Gastroesophageal sphincter (tissue), 4 donors: Measurements from ENCODE around the gene BCKDK. TPM values are rescaled to one million over a fixed set of nuclear protein-coding genes. Genes with fewer than 3 reads are reported as not detected.

ENCODE experiments used
- ATAC-seq: fragments of 150-250 bp; one replicate; pipeline ENCODE4 v1.9.1; 2016; ENCODE audit warnings: mild to moderate bottlenecking, moderate library complexity
- H3K27ac ChIP-seq, 4 donors: fragments of 200-600 bp; sonication (generic) in 3 of 4; 1 replicate in 3 of 4; 2 replicates in 1 of 4; pipeline ENCODE4 v1.5.1; 2016 to 2019
- H3K27me3 ChIP-seq: fragments of 200-600 bp; sonication (generic); one replicate; pipeline ENCODE4 v1.5.1; 2019
- H3K36me3 ChIP-seq, 2 donors: fragments of 200-600 bp; sonication (generic); one replicate each; pipeline ENCODE4 v1.5.1; 2019; ENCODE audit warnings: control low read depth in 1 of 2
- H3K4me1 ChIP-seq, 3 donors: fragments of 200-600 bp; sonication (generic); 1 replicate in 2 of 3; 2 replicates in 1 of 3; pipeline ENCODE4 v1.5.1; 2016 to 2019; ENCODE audit warnings: control low read depth in 2 of 3
- H3K4me3 ChIP-seq, 2 donors: fragments of 200-600 bp; sonication (generic); one replicate each; pipeline ENCODE4 v1.5.1; 2019; ENCODE audit warnings: mild to moderate bottlenecking in 1 of 2, moderate library complexity in 1 of 2
- H3K9me3 ChIP-seq, 3 donors: fragments of 200-600 bp; sonication (generic); one replicate each; pipeline ENCODE4 v1.5.1; 2017 to 2019; ENCODE audit warnings: control low read depth in 2 of 3
- CTCF ChIP-seq, 4 experiments: fragments of 200-600 bp in 2 of 4; fragments of 450-650 bp in 2 of 4; sonication (generic) in 1 of 4; IDR thresholded peaks; one replicate each; pipeline ENCODE4 v1.5.1; 2017 to 2019; ENCODE audit warnings: antibody characterized with exemption in 4 of 4, mild to moderate bottlenecking in 2 of 4, moderate library complexity in 2 of 4
- EP300 ChIP-seq: sonication (generic); formaldehyde crosslinking; IDR thresholded peaks from one replicate; pipeline ENCODE4 v1.6.1; 2017; ENCODE audit warnings: antibody characterized with exemption, mild to moderate bottlenecking
- POLR2A ChIP-seq, 2 donors: fragments of 450-650 bp; IDR thresholded peaks; one replicate each; pipeline ENCODE4 v1.6.1; 2017; ENCODE audit warnings: antibody characterized with exemption in 2 of 2, mild to moderate bottlenecking in 2 of 2, moderate library complexity in 1 of 2
- POLR2AphosphoS5 ChIP-seq: sonication (generic); formaldehyde crosslinking; IDR thresholded peaks from one replicate; pipeline ENCODE4 v1.6.1; 2017; ENCODE audit warnings: antibody characterized with exemption
- WGBS, 2 donors: methylation state at CpG; one replicate each; pipeline ENCODE4 v1.1.5; 2018; ENCODE audit warnings: low coverage in 1 of 2; 5-methylcytosine and 5-hydroxymethylcytosine counted together
- total RNA-seq, 4 donors: library from RNA; depleted of rRNA; stranded (reverse); fragments of >200 nt; gene quantifications; one replicate each; pipeline ENCODE4 v1.1.0, GENCODE V29; 2016

Gene BCKDK
- 10 to 100 TPM; 26.5 to 70.2 (median 39.8) TPM for total RNA-seq

DNA sequence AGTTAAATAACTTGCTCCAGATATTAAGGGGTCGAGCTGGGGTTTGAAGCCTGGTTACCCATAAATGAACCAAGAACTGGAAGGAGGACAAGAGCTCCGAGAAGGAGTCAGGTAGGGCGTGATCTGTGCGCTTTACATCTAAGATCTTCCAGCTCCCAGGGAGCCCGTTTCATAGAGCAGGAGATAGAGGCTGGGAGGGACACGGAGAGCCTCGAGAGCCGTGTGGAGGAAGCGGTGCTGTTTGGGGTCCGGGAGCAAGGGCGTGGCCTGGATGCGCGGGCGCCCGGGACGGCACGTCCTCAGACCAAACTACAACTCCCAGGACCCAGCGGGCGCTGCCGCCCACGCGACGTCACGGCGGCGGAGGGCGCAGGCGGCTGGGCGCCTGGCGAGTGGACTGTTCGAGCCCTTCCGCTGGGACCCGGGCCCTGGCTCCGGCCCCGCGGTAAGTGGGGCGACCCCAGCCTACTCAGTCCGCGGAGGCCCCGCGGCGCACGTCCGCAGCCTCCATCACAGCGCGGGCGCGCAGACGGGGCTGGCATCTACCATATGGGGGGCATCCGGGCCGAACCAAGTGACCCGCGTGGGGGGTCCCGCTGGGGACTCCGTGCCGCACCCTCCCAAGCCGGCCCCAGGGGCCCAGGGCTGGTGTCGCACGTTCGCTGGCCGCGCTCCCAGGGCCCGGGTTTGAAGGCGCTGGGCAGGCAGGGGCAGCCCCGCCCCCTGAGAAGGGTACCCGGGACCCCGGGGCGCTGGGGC is at the start of gene BCKDK:
Gene BCKDK, plus strand, starts transcription at position 352 of the 759 bp plus-strand sequence. CDS start 838 bp downstream, outside the sequence.
- 13% methylated on average over 6 of the region's 68 CpGs; no CpG with 5 or more reads in 1 of the 2 donors for WGBS, 2 donors
- TF ChIP-seq POLR2A (IDR thresholded peaks at IDR 0.05) (peak; percentile 65 to 66), CTCF (IDR thresholded peaks at IDR 0.05) (no peak), POLR2AphosphoS5 (peak; percentile 61)
- Histone ChIP-seq H3K4me1 (peaks cover 0 to 63% (median 10%) of the 10 kb centered on the region in 3 donors), H3K4me3 (peak within 1 kb of the TSS; percentile 82 to 99), H3K27me3 (no peaks in the 10 kb centered on the region), H3K27ac (peak within 1 kb of the TSS; percentile 70 to 94 (median 93)), H3K36me3 (peaks cover 0 to 41% of the 10 kb centered on the region in 2 donors), H3K9me3 (no peaks in the 10 kb centered on the region)
- ATAC-seq, result peak; percentile 87

DNA sequence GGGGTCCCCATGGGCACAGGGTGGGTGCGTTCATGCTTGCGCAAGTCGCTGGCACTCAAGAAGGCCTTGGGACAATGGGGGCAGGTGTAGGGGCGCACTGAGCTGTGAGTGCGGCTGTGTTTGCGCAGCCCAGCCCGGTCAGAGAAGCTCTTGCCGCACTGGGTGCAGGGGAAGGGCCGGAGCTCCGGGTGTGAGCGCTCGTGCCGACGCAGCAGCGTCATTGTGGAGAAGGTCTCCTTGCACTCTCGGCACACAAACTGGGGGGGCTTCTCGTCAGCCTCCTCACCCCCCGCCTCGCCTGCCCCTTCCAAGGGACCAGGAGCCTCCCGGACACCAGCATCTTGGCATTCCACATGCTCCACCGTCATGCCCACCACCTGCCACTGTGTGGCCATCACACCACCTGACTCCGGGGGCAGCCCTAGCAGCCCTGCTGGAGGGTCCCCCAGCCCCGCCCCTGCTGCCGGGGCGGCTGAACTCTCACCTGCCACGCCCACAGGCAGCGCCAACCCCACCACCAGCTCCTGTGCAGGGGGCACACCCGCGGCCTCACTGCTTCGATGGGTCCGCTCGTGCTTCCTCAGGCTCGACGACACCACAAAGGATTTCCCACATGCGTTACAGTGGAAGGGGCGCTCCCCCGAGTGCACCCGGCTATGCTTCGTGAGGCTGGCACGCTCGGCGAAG is 46.9 kb upstream of the BCKDK start:
- no peak overlapping the region for H3K27ac ChIP-seq
- no peaks in the 10 kb centered on the region for H3K27me3 ChIP-seq
- peaks cover 0 to 20% (median 8%) of the 10 kb centered on the region in 3 donors for H3K4me1 ChIP-seq
- no peak for ATAC-seq
- no peak overlapping the region for H3K4me3 ChIP-seq
- WGBS, 2 donors, result 89% methylated on average over 8 of the region's 42 CpGs; no CpG with 5 or more reads in 1 of the 2 donors
- TF ChIP-seq CTCF (IDR thresholded peaks at IDR 0.05) (no peak), EP300 (no peak), POLR2A (IDR thresholded peaks at IDR 0.05) (no peak), POLR2AphosphoS5 (no peak)
- no peaks in the 10 kb centered on the region for H3K9me3 ChIP-seq
- H3K36me3 ChIP-seq, result peaks cover 0 to 54% of the 10 kb centered on the region in 2 donors

DNA sequence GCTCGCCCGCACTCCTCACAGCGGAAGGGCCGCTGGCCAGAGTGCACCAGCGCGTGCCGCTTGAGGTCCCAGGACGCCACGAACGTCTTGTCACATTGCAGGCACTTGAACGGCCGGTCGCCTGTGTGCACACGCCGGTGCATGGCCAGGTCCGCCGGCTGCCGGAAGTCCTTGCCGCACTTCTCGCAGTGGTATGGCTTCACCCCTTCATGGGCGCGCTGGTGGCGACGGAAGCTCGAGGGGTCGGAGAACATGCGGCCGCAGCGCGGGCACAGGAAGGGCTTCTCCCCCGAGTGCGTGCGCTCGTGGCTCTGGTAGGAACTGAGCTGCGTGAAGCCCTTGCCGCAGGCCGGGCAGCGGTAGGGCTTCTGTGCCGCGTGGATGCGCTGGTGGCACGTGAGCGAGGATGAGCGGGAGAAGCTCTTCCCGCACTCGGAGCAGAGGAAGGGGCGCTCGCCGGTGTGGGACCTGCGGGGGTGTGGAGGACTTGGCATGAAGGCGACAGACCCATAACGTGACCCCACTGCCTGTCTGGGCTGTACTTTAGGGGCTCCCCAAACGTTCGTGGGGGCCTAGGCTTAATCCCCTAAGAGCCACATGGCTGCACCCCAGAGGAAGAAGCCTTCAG is 46.3 kb upstream of the BCKDK start:
- H3K4me3 ChIP-seq, result no peak overlapping the region
- H3K27me3 ChIP-seq, result no peaks in the 10 kb centered on the region
- no peak for TF ChIP-seq POLR2A (IDR thresholded peaks at IDR 0.05)
- TF ChIP-seq CTCF (IDR thresholded peaks at IDR 0.05), result no peak
- no peak for TF ChIP-seq EP300
- TF ChIP-seq POLR2AphosphoS5, result no peak
- WGBS, 2 donors, result 85 to 88% methylated on average over 4 to 5 of the region's 54 CpGs
- H3K27ac ChIP-seq, result no peak overlapping the region
- ATAC-seq, result no peak
- H3K9me3 ChIP-seq, result no peaks in the 10 kb centered on the region
- H3K36me3 ChIP-seq, result peaks cover 0 to 54% of the 10 kb centered on the region in 2 donors
- H3K4me1 ChIP-seq, result peaks cover 0 to 20% (median 8%) of the 10 kb centered on the region in 3 donors

DNA sequence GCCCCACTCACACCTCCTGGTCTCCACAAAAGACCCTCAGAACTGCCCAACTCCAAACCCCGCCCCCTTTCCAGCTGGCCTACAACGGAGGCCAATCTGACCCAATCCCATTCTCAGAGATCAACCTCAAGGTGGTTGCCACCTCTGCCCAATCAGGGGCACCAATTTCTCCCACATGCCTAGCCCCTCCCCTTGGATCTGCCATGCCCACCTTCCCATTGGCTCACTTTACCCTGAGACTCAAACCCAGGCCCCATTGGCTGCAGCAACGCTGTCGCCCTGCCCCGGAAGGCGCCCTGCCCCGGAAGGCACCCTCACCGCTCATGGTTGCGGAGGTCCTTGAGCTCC is 44.7 kb upstream of the BCKDK start:
- H3K36me3 ChIP-seq, result peaks cover 0 to 43% of the 10 kb centered on the region in 2 donors
- 67% methylated on average over 1 of the region's 9 CpGs; no CpG with 5 or more reads in 1 of the 2 donors for WGBS, 2 donors
- H3K27me3 ChIP-seq, result no peaks in the 10 kb centered on the region
- H3K4me1 ChIP-seq, result peaks cover 0 to 20% (median 8%) of the 10 kb centered on the region in 3 donors
- peak overlapping the region in 1 of 4 donors; percentile 74 for H3K27ac ChIP-seq
- TF ChIP-seq POLR2AphosphoS5 (no peak), CTCF (IDR thresholded peaks at IDR 0.05) (no peak)
- ATAC-seq, result no peak
- no peak overlapping the region for H3K4me3 ChIP-seq
- H3K9me3 ChIP-seq, result no peaks in the 10 kb centered on the region
